ENCODE data around the gene SOCS3.

DNA sequence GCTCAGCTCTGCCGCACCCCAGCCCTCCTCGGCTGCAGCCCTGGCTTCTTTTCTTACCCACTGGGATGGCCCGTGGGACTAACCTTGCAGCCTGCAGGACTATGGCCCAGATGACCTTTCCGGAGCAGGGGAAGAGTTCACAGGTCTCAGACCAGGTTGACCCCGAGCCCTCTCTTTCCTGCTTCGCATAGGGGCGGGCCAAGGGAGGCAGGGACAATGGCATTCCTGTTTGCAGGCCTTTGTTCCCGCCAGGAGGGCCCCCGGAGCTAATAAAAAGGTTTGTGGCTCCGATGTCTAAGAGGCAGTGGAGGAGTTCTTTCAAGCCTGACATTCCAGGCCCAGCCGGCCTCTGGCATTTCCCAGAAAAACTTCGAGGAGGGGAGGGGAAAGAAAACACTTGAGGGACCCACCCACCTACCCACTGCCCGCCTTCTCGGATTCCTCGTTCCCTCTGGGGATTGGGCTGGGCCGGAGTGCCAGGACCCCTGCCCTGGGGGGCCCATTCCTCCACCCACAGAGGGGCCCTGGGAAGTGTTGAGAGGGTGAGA, 5.8 kb upstream of the SOCS3 start:
- TF ChIP-seq POLR2AphosphoS5 (IDR thresholded peaks at IDR 0.05; ENCODE audit: low read depth, low read length) (no peak), POLR2A (IDR thresholded peaks at IDR 0.05; ENCODE audit: low read depth, low read length) (no peak), TAF1 (IDR thresholded peaks at IDR 0.05; ENCODE audit: low read depth, low read length) (no peak), SPI1 (IDR thresholded peaks at IDR 0.05; ENCODE audit: low read depth, low read length) (no peak), POU2F2 (IDR thresholded peaks at IDR 0.05; ENCODE audit: low read depth, low read length) (no peak), PAX5 (IDR thresholded peaks at IDR 0.05; ENCODE audit: insufficient read depth, low read length, severe bottlenecking) (no peak)

All from GM12891 (cell line).